Stimulated activated CD8-positive, alpha-beta memory T cell treated with anti-CD3 and anti-CD28 coated beads, Interleukin-4, amount 100 ng/mL, for 24 hours (primary cell): Measurements from ENCODE around the gene PTPN20.

Source experiments
- DNase-seq: peaks from one replicate; pipeline ENCODE4 v3.0.0-alpha.2; 2020; ENCODE audit warnings: low read depth

The PTPN20 gene

GRCh38 chr10:47049056-47049851 is 138.0 kb downstream of the PTPN20 start:
- DNase-seq, result no peak

DNA sequence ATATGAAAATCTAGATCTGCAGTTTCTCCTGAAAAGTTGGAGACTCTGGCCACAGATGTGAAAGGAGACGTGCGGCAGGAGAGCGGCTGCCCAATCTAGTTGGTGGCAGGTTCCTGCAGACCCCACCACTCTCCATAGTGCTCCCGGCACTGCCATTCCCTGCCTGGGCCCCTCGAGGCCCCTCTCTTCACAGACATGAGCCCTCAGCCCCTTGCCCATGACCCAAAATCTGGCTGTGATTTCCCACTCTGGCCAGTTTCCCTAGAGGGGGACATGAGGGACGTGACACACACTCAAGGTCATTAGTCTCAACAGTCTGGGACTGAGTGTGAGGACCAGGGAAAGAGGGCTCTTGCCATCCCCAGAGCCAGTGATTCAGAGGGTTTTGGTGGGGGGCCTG is 138.7 kb downstream of the PTPN20 start:
- DNase-seq, result no peak

DNA sequence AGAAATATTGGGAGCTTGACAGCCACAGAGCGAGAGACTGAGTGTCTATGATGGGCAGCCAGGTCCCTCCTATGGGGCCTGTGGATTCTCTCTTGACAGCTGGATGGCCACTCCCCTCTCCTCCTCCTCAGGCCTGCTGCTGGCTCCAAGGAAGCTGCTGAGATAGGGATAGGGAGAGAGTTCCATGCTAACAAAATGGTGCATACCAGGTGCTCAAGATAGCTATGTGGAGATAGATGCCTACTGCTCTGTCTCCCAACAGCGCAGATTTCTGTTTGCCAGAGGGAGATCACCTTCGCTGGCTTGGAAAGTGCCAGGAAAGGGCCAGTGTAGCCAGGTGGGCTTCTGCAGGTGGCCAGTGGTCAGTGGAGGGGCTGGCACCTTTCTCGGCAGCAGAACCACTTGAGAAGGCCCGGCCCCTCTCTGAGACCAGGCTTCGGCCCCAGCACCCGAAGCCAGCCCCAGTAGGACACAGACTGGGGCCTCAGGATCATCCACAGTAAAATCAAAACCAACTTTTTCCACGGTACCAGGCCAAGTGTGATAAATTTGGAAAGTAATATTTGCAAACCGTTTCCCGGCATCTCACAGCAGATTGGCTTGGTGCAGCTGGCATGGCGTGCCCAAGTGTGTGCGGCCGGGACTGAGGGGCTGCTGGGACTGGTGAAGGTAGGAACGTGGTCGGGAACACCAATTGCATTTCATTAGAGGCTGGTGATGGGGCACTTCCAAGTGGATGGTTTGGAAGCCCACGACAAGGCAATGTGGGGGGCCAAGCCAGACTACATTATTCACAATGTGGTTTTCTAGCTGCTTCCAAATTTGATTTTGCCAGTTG is 139.6 kb downstream of the PTPN20 start:
- no peak for DNase-seq

DNA sequence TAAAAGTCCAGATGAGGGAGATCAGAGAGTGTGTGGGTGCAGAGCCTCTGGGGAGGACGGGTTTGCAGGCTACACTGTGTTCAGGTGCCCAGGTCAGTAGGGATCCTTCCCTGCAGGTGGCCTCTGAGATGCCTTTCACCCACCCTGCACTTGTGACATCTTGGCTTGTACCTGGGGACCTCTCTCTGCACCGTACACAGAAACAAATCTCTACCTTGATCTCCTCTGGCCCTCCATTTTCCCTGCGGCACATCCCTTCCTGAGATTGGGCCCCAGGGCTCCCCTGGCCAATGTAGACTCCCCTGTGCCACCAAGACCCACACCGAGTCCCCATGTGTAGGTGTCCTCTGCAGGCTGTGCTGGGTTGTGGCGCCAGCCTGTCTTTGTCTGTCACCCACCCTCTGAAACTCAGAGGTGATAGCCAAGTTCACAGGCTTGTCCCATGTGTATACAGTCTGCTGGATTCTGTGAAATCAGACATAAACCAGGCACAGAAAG is 140.6 kb downstream of the PTPN20 start:
- DNase-seq, result no peak
